Measurements from ENCODE around the gene EID2B. TPM values are rescaled to one million over a fixed set of nuclear protein-coding genes. Genes with fewer than 3 reads are reported as not detected.

The EID2B gene
- total and polyA plus RNA-seq, 2 of the 8 experiments (the other 6 are each of a cell fraction or from before 2014, with no cell fraction given) = 2.1 to 2.4 TPM

GRCh38 chr19:39524495-39524894, 8.2 kb downstream of the EID2B start:
- H3K9ac ChIP-seq (replicated peaks in 1 of 4; ENCODE audit: extremely low read depth in 1 of 4, low read depth in 3 of 4, low read length in 3 of 4) = no peak overlapping the region
- H3K23ac ChIP-seq (ENCODE audit: insufficient read length) = no peak overlapping the region
- no peak overlapping the region for H3K4ac ChIP-seq (replicated peaks; ENCODE audit: insufficient read length, low read depth, low read length)
- H3K9me3 ChIP-seq (ENCODE audit: insufficient read depth in 2 of 2, low read depth in 1 of 2, low read length in 1 of 2) = no peaks in the 10 kb centered on the region
- no peak overlapping the region for H3K56ac ChIP-seq (replicated peaks; ENCODE audit: insufficient read length, low read depth, low read length)
- no peak for FAIRE-seq
- H3K79me2 ChIP-seq (ENCODE audit: control insufficient read depth in 1 of 2, insufficient read depth in 2 of 2, low read length in 2 of 2) = no peaks in the 10 kb centered on the region
- POLR2A ChIA-PET (ENCODE audit: partially characterized antibody) = interaction anchor here (1.3 to 2.7 kb wide), 6 partner anchors 9 to 89 kb away, joined by 4 to 13 read pairs (median 6); partner anchors contain the start of gene RPS16
- no peak overlapping the region for H2BK20ac ChIP-seq (ENCODE audit: low read length)
- no peaks in the 10 kb centered on the region for H3K23me2 ChIP-seq (ENCODE audit: low read depth, low read length)
- no peak overlapping the region for H2BK120ac ChIP-seq (replicated peaks; ENCODE audit: low read depth, low read length)
- H3K79me1 ChIP-seq (ENCODE audit: low read depth, low read length) = no peaks in the 10 kb centered on the region
- H3K27ac ChIP-seq (ENCODE audit: low read depth, low read length) = no peak overlapping the region
- H2BK5ac ChIP-seq (ENCODE audit: low read depth, low read length) = no peak overlapping the region
- H3K4me3 ChIP-seq (ENCODE audit: extremely low read depth in 1 of 4, insufficient read depth in 2 of 4, low read depth in 3 of 4, low read length in 4 of 4) = no peak overlapping the region
- 89% methylated on average over 8 of the region's 8 CpGs; no CpG with 5 or more reads in 1 of the 2 experiments for WGBS, 2 experiments (ENCODE audit: extremely low coverage in 1 of 2, insufficient coverage in 1 of 2, insufficient read length in 1 of 2, insufficient replicate concordance in 2 of 2, low coverage in 1 of 2, low lambda C conversion rate in 2 of 2, missing lambda C conversion rate in 1 of 2)
- no peak overlapping the region for H3K14ac ChIP-seq (ENCODE audit: insufficient read length)
- H3K4me2 ChIP-seq (ENCODE audit: insufficient read depth in 1 of 2, low read depth in 2 of 2, low read length in 2 of 2) = no peak overlapping the region
- no peak for DNase-seq (ENCODE audit: low read depth in 1 of 2, low spot score in 2 of 2)
- H3K18ac ChIP-seq (ENCODE audit: extremely low read depth, low read length) = no peak overlapping the region
- peaks cover 2 to 13% (median 3%) of the 10 kb centered on the region in 4 experiments; a peak in 3 of 8 replicates for H3K36me3 ChIP-seq (ENCODE audit: control insufficient read depth in 2 of 4, insufficient read depth in 4 of 4, low read length in 3 of 4)
- H4K91ac ChIP-seq (replicated peaks; ENCODE audit: insufficient read length, low read length) = no peak overlapping the region
- no peak overlapping the region for H4K8ac ChIP-seq (ENCODE audit: extremely low read depth, insufficient read depth, low read length)
- H2BK12ac ChIP-seq (ENCODE audit: low read depth, low read length) = no peak overlapping the region
- TF ChIP-seq KDM5A (IDR thresholded peaks at IDR 0.05; ENCODE audit: low read length) = no peak
- no peak for TF ChIP-seq TBP (IDR thresholded peaks at IDR 0.05; ENCODE audit: low read depth, low read length)
- TF ChIP-seq ATF2 (IDR thresholded peaks at IDR 0.05; ENCODE audit: low read length) = no peak
- TF ChIP-seq TAF1 (IDR thresholded peaks at IDR 0.05; ENCODE audit: low read depth, low read length) = no peak
- H3K27me3 ChIP-seq (replicated peaks in 1 of 4; ENCODE audit: control insufficient read depth in 3 of 4, extremely low read depth in 1 of 4, insufficient read depth in 3 of 4, low read length in 3 of 4) = no peaks in the 10 kb centered on the region
- peaks cover 0 to 2% (median 0%) of the 10 kb centered on the region in 4 experiments; a peak in 1 of 7 replicates for H3K4me1 ChIP-seq (replicated peaks in 1 of 4; ENCODE audit: control insufficient read depth in 3 of 4, insufficient read depth in 4 of 4, low read length in 3 of 4)
- no peak overlapping the region for H4K5ac ChIP-seq (ENCODE audit: insufficient read length, low read depth, low read length)
- peaks cover 0 to 4% of the 10 kb centered on the region in 2 experiments for H4K20me1 ChIP-seq (replicated peaks in 1 of 2; ENCODE audit: control insufficient read depth in 1 of 2, insufficient read depth in 2 of 2, low read length in 2 of 2)
- CTCF ChIA-PET (ENCODE audit: partially characterized antibody) = interaction anchor here (0.8 to 4.2 kb wide), 4 partner anchors 9 to 49 kb away, joined by 3 to 21 read pairs (median 10); partner anchors contain the start of genes DLL3 and EID2B
- H2AFZ ChIP-seq (ENCODE audit: low read length) = no peak overlapping the region
- H2BK15ac ChIP-seq (ENCODE audit: low read length) = no peak overlapping the region
- no peak overlapping the region for H2AK5ac ChIP-seq (ENCODE audit: low read depth, low read length)
